Endothelial cell of umbilical vein (primary cell): ENCODE data around the gene CIROP.

Source experiments
- EZH2 ChIP-seq: IDR thresholded peaks from 2 replicates; pipeline ENCODE4 v1.6.1; 2012; ENCODE audit warnings: borderline replicate concordance, low read depth, mild to moderate bottlenecking, moderate library complexity, low read length, inconsistent platforms; ENCODE audit not compliant: severe bottlenecking
- FOS ChIP-seq: IDR thresholded peaks from 2 replicates; pipeline ENCODE4 v1.6.1; 2011; ENCODE audit warnings: mild to moderate bottlenecking, low read length, moderate library complexity, borderline replicate concordance; ENCODE audit not compliant: insufficient read depth
- GATA2 ChIP-seq: IDR thresholded peaks from 2 replicates; pipeline ENCODE4 v1.7.0; 2011; ENCODE audit warnings: low read depth, mild to moderate bottlenecking, moderate library complexity, mixed read lengths, low read length; ENCODE audit not compliant: insufficient read length, insufficient read depth
- JUN ChIP-seq: IDR thresholded peaks from 2 replicates; pipeline ENCODE4 v1.6.1; 2011; ENCODE audit warnings: borderline replicate concordance, low read depth; ENCODE audit not compliant: insufficient read length, insufficient read depth
- MYC ChIP-seq: IDR thresholded peaks from one replicate; pipeline ENCODE4 v1.6.1; 2011; ENCODE audit warnings: mild to moderate bottlenecking, low read depth, low read length
- POLR2A ChIP-seq: IDR thresholded peaks from 2 replicates; pipeline ENCODE4 v1.6.1; 2012; ENCODE audit warnings: low read depth, mild to moderate bottlenecking, control low read depth, low read length
- POLR2AphosphoS5 ChIP-seq: IDR thresholded peaks from 2 replicates; pipeline ENCODE4 v1.6.1; 2012; ENCODE audit warnings: low read depth, mild to moderate bottlenecking, control low read depth, low read length, moderate library complexity; ENCODE audit not compliant: insufficient read depth
- TF ChIP-seq, protein P1 (sequence below), 2 donors: IDR thresholded peaks; 1 replicate in 1 of 2; 2 replicates in 1 of 2; pipeline ENCODE4 v1.5.1; 2011; ENCODE audit warnings: low read length in 2 of 2, mild to moderate bottlenecking in 2 of 2, moderate library complexity in 2 of 2, control low read depth in 1 of 2, inconsistent platforms in 1 of 2, low read depth in 1 of 2; ENCODE audit not compliant: insufficient read depth in 1 of 2; ENCODE audit errors: extremely low read depth in 1 of 2
- TF ChIP-seq, protein P2 (sequence below): IDR thresholded peaks from 2 replicates; pipeline ENCODE4 v1.6.1; 2011; ENCODE audit not compliant: insufficient read depth, insufficient read length

DNA sequence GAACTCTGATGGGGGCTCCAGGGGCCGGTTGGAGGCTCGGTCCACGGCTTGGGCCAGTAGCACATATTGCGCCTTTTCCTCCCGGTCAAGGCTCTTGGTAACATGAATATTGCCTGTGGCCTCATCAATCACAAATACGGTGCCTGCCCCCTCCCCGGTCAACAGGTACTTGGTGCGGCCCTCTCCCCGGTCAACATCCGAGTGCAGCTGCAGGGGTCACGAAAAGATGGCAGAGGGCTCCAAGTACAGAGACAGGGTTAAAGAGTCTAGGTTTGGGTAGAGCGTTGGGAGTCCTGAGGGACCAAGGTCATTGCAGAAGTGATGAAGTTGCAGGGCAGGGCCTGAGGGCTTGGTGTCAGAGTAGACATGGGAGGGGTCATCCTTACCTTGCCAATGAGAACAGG, 49.6 kb downstream of the CIROP start:
- TF ChIP-seq, protein P1, sequence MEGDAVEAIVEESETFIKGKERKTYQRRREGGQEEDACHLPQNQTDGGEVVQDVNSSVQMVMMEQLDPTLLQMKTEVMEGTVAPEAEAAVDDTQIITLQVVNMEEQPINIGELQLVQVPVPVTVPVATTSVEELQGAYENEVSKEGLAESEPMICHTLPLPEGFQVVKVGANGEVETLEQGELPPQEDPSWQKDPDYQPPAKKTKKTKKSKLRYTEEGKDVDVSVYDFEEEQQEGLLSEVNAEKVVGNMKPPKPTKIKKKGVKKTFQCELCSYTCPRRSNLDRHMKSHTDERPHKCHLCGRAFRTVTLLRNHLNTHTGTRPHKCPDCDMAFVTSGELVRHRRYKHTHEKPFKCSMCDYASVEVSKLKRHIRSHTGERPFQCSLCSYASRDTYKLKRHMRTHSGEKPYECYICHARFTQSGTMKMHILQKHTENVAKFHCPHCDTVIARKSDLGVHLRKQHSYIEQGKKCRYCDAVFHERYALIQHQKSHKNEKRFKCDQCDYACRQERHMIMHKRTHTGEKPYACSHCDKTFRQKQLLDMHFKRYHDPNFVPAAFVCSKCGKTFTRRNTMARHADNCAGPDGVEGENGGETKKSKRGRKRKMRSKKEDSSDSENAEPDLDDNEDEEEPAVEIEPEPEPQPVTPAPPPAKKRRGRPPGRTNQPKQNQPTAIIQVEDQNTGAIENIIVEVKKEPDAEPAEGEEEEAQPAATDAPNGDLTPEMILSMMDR (IDR thresholded peaks at IDR 0.05; ENCODE audit: extremely low read depth in 1 of 2, insufficient read depth in 1 of 2, low read depth in 1 of 2, low read length in 2 of 2): no peak
- TF ChIP-seq EZH2 (no peak), POLR2A (no peak), POLR2AphosphoS5 (no peak), JUN (no peak), FOS (no peak), MYC (no peak), GATA2 (no peak)
- TF ChIP-seq, protein P2, sequence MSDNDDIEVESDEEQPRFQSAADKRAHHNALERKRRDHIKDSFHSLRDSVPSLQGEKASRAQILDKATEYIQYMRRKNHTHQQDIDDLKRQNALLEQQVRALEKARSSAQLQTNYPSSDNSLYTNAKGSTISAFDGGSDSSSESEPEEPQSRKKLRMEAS: no peak
